Heart left ventricle (tissue), 16 donors: ENCODE measurements around the gene RGS6. TPM values are rescaled to one million over a fixed set of nuclear protein-coding genes. Genes with fewer than 3 reads are reported as not detected.

Experiments used
- ATAC-seq, 4 donors: fragments of 200-7000 bp; cut with Tn5 transposase; one replicate each; pipeline ENCODE4 v1.9.1; 2020 to 2022; ENCODE audit warnings: moderate library complexity in 4 of 4, mild to moderate bottlenecking in 3 of 4, moderate number of reproducible peaks in 1 of 4
- DNase-seq, 5 donors: peaks; one replicate each; pipeline ENCODE4 v3.0.0-alpha.2; 2020
- H3K27ac ChIP-seq, 12 donors: fragments of 200-600 bp; sonication (generic) in 4 of 12; one replicate each; pipeline versions ENCODE4 v1.5.0 to v1.8.0; 2016 to 2022; ENCODE audit warnings: mild to moderate bottlenecking in 2 of 12
- H3K27me3 ChIP-seq, 9 donors: fragments of 200-600 bp; sonication (generic) in 2 of 9; one replicate each; pipeline versions ENCODE4 v1.5.1 to v1.8.0; 2016 to 2022; ENCODE audit warnings: mild to moderate bottlenecking in 3 of 9
- H3K36me3 ChIP-seq, 9 donors: fragments of 200-600 bp; sonication (generic) in 2 of 9; one replicate each; pipeline versions ENCODE4 v1.5.0 to v1.8.0; 2018 to 2022; ENCODE audit warnings: mild to moderate bottlenecking in 2 of 9
- H3K4me1 ChIP-seq, 12 donors: fragments of 200-600 bp; sonication (generic) in 4 of 12; one replicate each; pipeline versions ENCODE4 v1.5.0 to v1.8.0; 2016 to 2022; ENCODE audit warnings: mild to moderate bottlenecking in 3 of 12
- H3K4me3 ChIP-seq, 12 donors: fragments of 200-600 bp; sonication (generic) in 4 of 12; one replicate each; pipeline versions ENCODE4 v1.5.0 to v1.8.0; 2017 to 2022; ENCODE audit warnings: mild to moderate bottlenecking in 9 of 12, moderate library complexity in 4 of 12
- H3K9me3 ChIP-seq, 12 donors: fragments of 200-600 bp; sonication (generic) in 4 of 12; one replicate each; pipeline versions ENCODE4 v1.5.0 to v1.8.0; 2016 to 2022; ENCODE audit warnings: mild to moderate bottlenecking in 1 of 12
- CTCF ChIP-seq, 12 donors: fragments of 200-600 bp; sonication (generic) in 4 of 12; IDR thresholded peaks; one replicate each; pipeline versions ENCODE4 v1.5.0 to v1.8.0; 2018 to 2022; ENCODE audit warnings: antibody characterized with exemption in 12 of 12, mild to moderate bottlenecking in 5 of 12
- POLR2A ChIP-seq, 2 donors: fragments of 450-650 bp; IDR thresholded peaks; one replicate each; pipeline ENCODE4 v1.6.1; 2017; ENCODE audit warnings: antibody characterized with exemption in 2 of 2, mild to moderate bottlenecking in 2 of 2, moderate library complexity in 2 of 2
- WGBS, 4 donors: extraction: QIAGEN DNeasy Blood & Tissue Kit in 2 of 4; methylation state at CpG; one replicate each; pipeline versions ENCODE4 v1.1.5 to v1.1.7; 2013 to 2018; 5-methylcytosine and 5-hydroxymethylcytosine counted together
- intact Hi-C, 10 donors: fragments of 100-400 bp; cut with DNase I; formaldehyde crosslinking; loops; one replicate each; pipeline versions ENCODE4 v1.11.1 to v1.14.2; 2022
- polyA plus RNA-seq, 2 donors: library from polyadenylated mRNA; stranded (reverse); fragments of 200-250 nt; gene quantifications; one replicate each; pipeline ENCODE4 v1.2.3, GENCODE V29; 2013
- total RNA-seq, 9 donors: library from RNA; depleted of rRNA in 2 of 9; stranded (reverse); fragments of >200 nt in 2 of 9; fragmentation: NEBNext Ultra II Directional in 3 of 9; extraction: Animal tissue kit (Norgen Biotek cat#: 25700) in 3 of 9; gene quantifications; one replicate each; pipeline versions ENCODE4 v1.1.0 to v1.2.4, GENCODE V29; 2016 to 2023
- donor health status: ischemic (EF 13 %, LVEDD 7.1; RV severe dilation, severe dysfunction).
- donor health status: healthy with polysubstance abuse.
- donor health status: DM: no; HTN: yes; CAD: no.
- donor health status: DM: no; HTN: no; CAD: no.
- donor health status: ischemic (EF 25% LVEDD 6.9; RV normal size, moderate dysfunction).
- donor health status: ischemic (EF 25% LVEDD 5.7; RV mildly dilated, moderate dysfunction).
- donor health status: healthy.
- donor health status: DM: yes; HTN: yes; CAD: no.
- donor health status: ischemic (EF 35%, LVEDD 5.7; RV mildly dilated, moderate dysfunction).
- donor health status: nonischemic (EF 11% LVEDD 7.7; RV severe dilation, severe dysfunction).
- donor health status: DM: yes; HTN: yes; CAD: no.
- donor health status: PGD.
- donor health status: ischemic (EF 29% LVEDD 5.4; RV normal size, mild dysfunction).
- donor health status: nonischemic (EF 23%, LVEDD 6.1; RV moderate dilation, normal function).

RGS6 gene
- total and polyA plus RNA-seq, 11 donors: 1.3 to 25.4 (median 15.1) TPM

- Histone ChIP-seq H3K36me3 (no peaks in the 10 kb centered on the region), H3K9me3 (no peaks in the 10 kb centered on the region), H3K4me3 (no peak overlapping the region), H3K4me1 (peaks cover 0 to 5% (median 0%) of the 10 kb centered on the region in 12 donors), H3K27ac (no peak overlapping the region), H3K27me3 (no peaks in the 10 kb centered on the region)
- 69 to 88% (median 76%) methylated on average over 1 of the region's 1 CpG for WGBS, 4 donors
- no peak for DNase-seq
- intact Hi-C loops: no loop called here
- TF ChIP-seq POLR2A (IDR thresholded peaks at IDR 0.05): no peak
- no peak for TF ChIP-seq CTCF (IDR thresholded peaks at IDR 0.05)
- ATAC-seq: no peak
These were observed 644.0 kb downstream of the RGS6 start for GRCh38 chr14:72576258-72576657.

- Histone ChIP-seq H3K9me3 (no peaks in the 10 kb centered on the region), H3K4me3 (no peak overlapping the region), H3K27ac (no peak overlapping the region), H3K4me1 (peaks cover 0 to 5% (median 0%) of the 10 kb centered on the region in 12 donors), H3K27me3 (peaks cover 0 to 6% (median 0%) of the 10 kb centered on the region in 9 donors), H3K36me3 (no peaks in the 10 kb centered on the region)
- ATAC-seq (no peak), DNase-seq (no peak)
- intact Hi-C loops: no loop called here
- no peak for TF ChIP-seq CTCF (IDR thresholded peaks at IDR 0.05)
- no peak for TF ChIP-seq POLR2A (IDR thresholded peaks at IDR 0.05)
- 77 to 88% (median 85%) methylated on average over 5 of the region's 5 CpGs for WGBS, 4 donors
These were observed 645.3 kb downstream of the RGS6 start for GRCh38 chr14:72577521-72577920.

DNA sequence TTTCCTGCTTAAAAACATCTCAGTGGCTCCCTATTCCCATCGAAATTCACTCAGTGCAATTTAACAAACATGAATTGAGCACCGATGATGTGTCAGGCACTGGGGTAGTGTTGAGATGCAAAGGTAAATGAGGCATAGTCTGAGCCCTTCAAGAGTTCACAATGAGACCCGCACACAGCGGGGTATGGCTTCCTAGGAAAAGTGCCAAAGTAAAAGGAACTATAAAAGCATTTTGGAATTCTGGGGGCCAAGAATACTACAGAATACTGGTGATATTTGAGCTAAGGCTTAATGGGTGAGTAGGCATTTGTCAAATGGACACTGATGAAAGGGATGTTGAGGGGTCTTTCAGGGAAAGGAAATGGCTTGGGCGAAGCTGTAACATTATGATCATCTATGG, 646.3 kb downstream of the RGS6 start:
- Histone ChIP-seq H3K36me3 (no peaks in the 10 kb centered on the region), H3K27ac (no peak overlapping the region), H3K4me3 (no peak overlapping the region), H3K4me1 (peaks cover 0 to 5% (median 0%) of the 10 kb centered on the region in 12 donors), H3K27me3 (peaks cover 0 to 7% (median 0%) of the 10 kb centered on the region in 9 donors), H3K9me3 (no peaks in the 10 kb centered on the region)
- intact Hi-C loops: no loop called here
- no peak for ATAC-seq
- 90 to 95% (median 91%) methylated on average over 5 of the region's 5 CpGs for WGBS, 4 donors
- TF ChIP-seq CTCF (IDR thresholded peaks at IDR 0.05) (no peak), POLR2A (IDR thresholded peaks at IDR 0.05) (no peak)
- no peak for DNase-seq

DNA sequence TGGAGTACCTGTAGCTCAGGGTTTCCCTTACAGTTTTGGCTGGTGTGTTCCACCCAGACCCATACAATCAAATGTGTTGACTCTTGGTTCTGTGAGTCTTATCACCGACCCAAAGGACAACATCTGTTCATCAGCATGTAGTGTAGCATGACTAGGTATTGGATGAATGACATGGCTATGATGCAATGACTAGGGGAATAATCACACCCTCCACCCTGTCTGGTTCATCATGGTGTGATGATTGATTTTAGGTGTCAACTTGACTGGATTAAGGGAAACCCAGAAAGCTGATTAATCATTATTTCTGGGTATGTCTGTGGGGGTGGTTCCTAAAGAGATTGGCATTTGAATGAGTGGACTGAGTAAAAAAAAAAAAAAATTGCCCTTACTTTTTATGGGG, 650.4 kb downstream of the RGS6 start:
- no peak for ATAC-seq

More for the DNA sequence above, 650.4 kb downstream of the RGS6 start:
- Histone ChIP-seq H3K4me3 (no peak overlapping the region), H3K27ac (no peak overlapping the region), H3K27me3 (peaks cover 0 to 7% (median 0%) of the 10 kb centered on the region in 9 donors), H3K9me3 (no peaks in the 10 kb centered on the region), H3K4me1 (no peaks in the 10 kb centered on the region), H3K36me3 (no peaks in the 10 kb centered on the region)
- 81 to 87% (median 85%) methylated on average over 1 of the region's 1 CpG for WGBS, 4 donors
- no peak for DNase-seq
- TF ChIP-seq CTCF (IDR thresholded peaks at IDR 0.05) (no peak), POLR2A (IDR thresholded peaks at IDR 0.05) (no peak)
- intact Hi-C loops: no loop called here
